ENCODE results near the gene ISG20L2.

ISG20L2 gene

DNA sequence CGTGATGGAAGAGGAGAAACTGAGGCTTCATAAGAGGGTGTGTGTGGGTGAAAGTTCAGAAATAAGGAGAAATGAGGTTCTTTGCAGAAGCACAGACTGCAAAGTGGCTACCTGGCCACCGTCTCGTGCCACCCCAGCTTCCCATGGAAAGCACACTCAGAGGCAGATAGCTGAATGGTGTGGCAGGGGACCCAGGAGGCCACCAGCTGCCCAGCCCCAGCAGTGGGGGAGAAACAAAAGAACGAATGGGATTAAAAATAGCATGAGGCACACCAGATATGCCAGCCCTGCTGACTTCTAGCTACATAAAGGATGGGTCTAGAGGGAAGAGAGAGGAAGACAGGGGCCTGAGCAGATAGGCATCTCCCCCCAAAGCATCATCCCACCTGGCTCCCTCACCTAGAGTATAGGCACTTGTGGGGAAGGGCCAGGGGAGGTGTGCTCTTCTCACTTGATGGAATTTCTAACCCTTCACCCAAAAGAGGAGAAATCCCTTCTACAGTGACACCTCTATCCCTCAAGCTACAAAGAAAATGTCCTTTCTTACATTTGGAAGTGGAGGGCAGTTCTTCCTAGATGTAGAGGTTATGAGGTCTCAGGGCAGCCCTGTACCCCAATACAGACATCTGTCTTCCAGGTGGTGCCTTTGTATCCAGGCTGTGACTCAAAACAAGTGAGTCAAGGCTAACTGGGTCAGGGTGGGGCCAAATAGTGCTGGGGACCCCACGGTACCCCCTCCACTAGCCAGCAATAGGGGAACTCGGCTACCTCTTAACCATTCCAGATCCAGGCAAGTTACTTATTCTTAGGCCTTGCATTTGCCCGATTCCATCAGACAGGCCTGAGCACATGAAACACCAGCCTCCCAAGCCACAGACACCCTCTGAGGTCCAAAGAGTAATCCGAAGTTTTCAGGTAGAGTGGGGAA lies 19.4 kb upstream of the ISG20L2 start:
- Histone ChIP-seq H3K4me3 (ENCODE audit: low read length) (peak overlapping the region; percentile 86), H3K79me2 (ENCODE audit: low read length) (peaks cover 93% of the 10 kb centered on the region), H3K27me3 (replicated peaks; ENCODE audit: insufficient read depth, low read length) (no peaks in the 10 kb centered on the region), H3K9me3 (replicated peaks; ENCODE audit: insufficient read depth, low read length) (no peaks in the 10 kb centered on the region), H3K9ac (ENCODE audit: low read length) (peak overlapping the region; percentile 88), H4K20me1 (ENCODE audit: insufficient read depth, low read length) (no peaks in the 10 kb centered on the region), H3K27ac (ENCODE audit: low read length) (peak overlapping the region; percentile 73), H3K4me1 (ENCODE audit: low read length) (peaks cover 42% of the 10 kb centered on the region), H3K9me2 (replicated peaks; ENCODE audit: insufficient read depth, low read length) (no peaks in the 10 kb centered on the region), H2AFZ (ENCODE audit: low read length) (no peak overlapping the region), H3K36me3 (replicated peaks; ENCODE audit: insufficient read depth, low read length) (no peaks in the 10 kb centered on the region), H3K4me2 (ENCODE audit: low read depth, low read length) (peak overlapping the region; percentile 81), H3F3A (ENCODE audit: insufficient read depth, low read length) (peaks cover 53% of the 10 kb centered on the region)
- DNase-seq = no peak
- TF ChIP-seq CTCF (IDR thresholded peaks at IDR 0.05; ENCODE audit: low read length) (no peak), EZH2 (optimal IDR thresholded peaks at IDR 0.05; ENCODE audit: low read depth, low read length) (no peak), EZH2phosphoT487 (IDR thresholded peaks at IDR 0.05; ENCODE audit: low read length) (no peak)

GRCh38 chr1:156746728-156747631 lies 18.4 kb upstream of the ISG20L2 start:
- peaks cover 48% of the 10 kb centered on the region for H3K4me1 ChIP-seq (ENCODE audit: low read length)
- H3K36me3 ChIP-seq (replicated peaks; ENCODE audit: insufficient read depth, low read length) = no peaks in the 10 kb centered on the region
- H2AFZ ChIP-seq (ENCODE audit: low read length) = no peak overlapping the region
- H3K9me3 ChIP-seq (replicated peaks; ENCODE audit: insufficient read depth, low read length) = no peaks in the 10 kb centered on the region
- H3K9ac ChIP-seq (ENCODE audit: low read length) = peak overlapping the region; percentile 88
- TF ChIP-seq CTCF (IDR thresholded peaks at IDR 0.05; ENCODE audit: low read length) = peak; percentile 25; the same call in 1 of the 2 replicates
- TF ChIP-seq EZH2 (optimal IDR thresholded peaks at IDR 0.05; ENCODE audit: low read depth, low read length) = no peak
- no peak for TF ChIP-seq EZH2phosphoT487 (IDR thresholded peaks at IDR 0.05; ENCODE audit: low read length)
- peak overlapping the region; percentile 73; the same call in 1 of the 2 replicates for H3K27ac ChIP-seq (ENCODE audit: low read length)
- H3K4me3 ChIP-seq (ENCODE audit: low read length) = peak overlapping the region; percentile 86
- DNase-seq = no peak
- H3K9me2 ChIP-seq (replicated peaks; ENCODE audit: insufficient read depth, low read length) = no peaks in the 10 kb centered on the region
- no peaks in the 10 kb centered on the region for H3K27me3 ChIP-seq (replicated peaks; ENCODE audit: insufficient read depth, low read length)
- H3F3A ChIP-seq (ENCODE audit: insufficient read depth, low read length) = peaks cover 64% of the 10 kb centered on the region
- H3K79me2 ChIP-seq (ENCODE audit: low read length) = peaks cover 84% of the 10 kb centered on the region
- H3K4me2 ChIP-seq (ENCODE audit: low read depth, low read length) = peak overlapping the region; percentile 81
- no peaks in the 10 kb centered on the region for H4K20me1 ChIP-seq (ENCODE audit: insufficient read depth, low read length)

DNA sequence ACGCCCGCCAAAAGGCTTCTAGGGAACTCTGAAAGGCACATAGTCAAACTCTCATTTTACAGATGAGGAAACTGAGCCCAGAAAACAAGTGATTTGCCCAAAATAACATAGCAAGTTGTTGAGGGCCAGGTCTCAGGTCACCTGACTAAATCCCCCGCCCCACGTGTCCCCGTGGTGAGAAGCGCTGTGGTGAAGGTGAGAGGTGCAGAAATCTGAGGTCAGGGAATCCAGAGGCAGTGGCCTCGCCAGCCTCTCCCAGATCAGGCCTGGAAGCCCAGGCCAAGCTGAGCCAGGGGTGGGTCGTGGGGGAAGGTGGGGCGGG lies 17.8 kb upstream of the ISG20L2 start:
- H3K4me3 ChIP-seq (ENCODE audit: low read length) = no peak overlapping the region
- H3K9me3 ChIP-seq (replicated peaks; ENCODE audit: insufficient read depth, low read length) = no peaks in the 10 kb centered on the region
- no peak overlapping the region for H3K4me2 ChIP-seq (ENCODE audit: low read depth, low read length)
- H3K27me3 ChIP-seq (replicated peaks; ENCODE audit: insufficient read depth, low read length) = no peaks in the 10 kb centered on the region
- H2AFZ ChIP-seq (ENCODE audit: low read length) = no peak overlapping the region
- H3K27ac ChIP-seq (ENCODE audit: low read length) = peak overlapping the region; percentile 61; the same call in 1 of the 2 replicates
- no peaks in the 10 kb centered on the region for H3K36me3 ChIP-seq (replicated peaks; ENCODE audit: insufficient read depth, low read length)
- peaks cover 54% of the 10 kb centered on the region for H3K4me1 ChIP-seq (ENCODE audit: low read length)
- H3K9ac ChIP-seq (ENCODE audit: low read length) = no peak overlapping the region
- H3K9me2 ChIP-seq (replicated peaks; ENCODE audit: insufficient read depth, low read length) = no peaks in the 10 kb centered on the region
- TF ChIP-seq EZH2phosphoT487 (IDR thresholded peaks at IDR 0.05; ENCODE audit: low read length) (no peak), CTCF (IDR thresholded peaks at IDR 0.05; ENCODE audit: low read length) (no peak), EZH2 (optimal IDR thresholded peaks at IDR 0.05; ENCODE audit: low read depth, low read length) (no peak)
- peaks cover 70% of the 10 kb centered on the region for H3F3A ChIP-seq (ENCODE audit: insufficient read depth, low read length)
- no peak for DNase-seq
- H3K79me2 ChIP-seq (ENCODE audit: low read length) = peaks cover 81% of the 10 kb centered on the region
- no peaks in the 10 kb centered on the region for H4K20me1 ChIP-seq (ENCODE audit: insufficient read depth, low read length)

Data from MM.1S (cell line).